Hippocampal formation (tissue), 2 donors: ENCODE data around the gene NOTO.

Experiments
- DNase-seq, 2 donors: peaks; one replicate each; lab custom pipeline; 2025; lab: John Stamatoyannopoulos, UW

Gene NOTO

GRCh38 chr2:73257425-73258125 is 55.2 kb downstream of the NOTO start:
- no peak for DNase-seq

GRCh38 chr2:73258186-73258912 is 56.0 kb downstream of the NOTO start:
- DNase-seq = no peak

- no peak for DNase-seq
These were observed 56.5 kb downstream of the NOTO start for GRCh38 chr2:73258913-73259215.

GRCh38 chr2:73259276-73259675 is 56.9 kb downstream of the NOTO start:
- DNase-seq = no peak

GRCh38 chr2:73259704-73260337 is 57.4 kb downstream of the NOTO start:
- no peak for DNase-seq

- DNase-seq = peak in 1 of 2 donors; percentile 8
These were observed 58.1 kb downstream of the NOTO start for GRCh38 chr2:73260338-73260984.
